Osteocyte (in vitro differentiated cells): ENCODE data around the gene BRD7. TPM values are rescaled to one million over a fixed set of nuclear protein-coding genes. Genes with fewer than 3 reads are reported as not detected.

Source experiments
- DNase-seq: peaks from one replicate; pipeline ENCODE4 v3.0.0; 2021; ENCODE audit warnings: mixed read lengths; ENCODE audit not compliant: unreplicated experiment; ENCODE audit errors: extremely low spot score
- H3K27ac Mint-ChIP-seq: one replicate; pipeline ENCODE4 v1.8.0; 2021; ENCODE audit warnings: mild to moderate bottlenecking, mixed read lengths; ENCODE audit not compliant: unreplicated experiment
- H3K27me3 Mint-ChIP-seq: one replicate; pipeline ENCODE4 v1.8.0; 2021; ENCODE audit warnings: mixed read lengths; ENCODE audit not compliant: unreplicated experiment
- H3K36me3 Mint-ChIP-seq: one replicate; pipeline ENCODE4 v1.8.0; 2021; ENCODE audit warnings: mixed read lengths; ENCODE audit not compliant: unreplicated experiment
- H3K4me1 Mint-ChIP-seq: one replicate; pipeline ENCODE4 v1.8.0; 2021; ENCODE audit warnings: mixed read lengths; ENCODE audit not compliant: unreplicated experiment
- H3K4me3 Mint-ChIP-seq: one replicate; pipeline ENCODE4 v1.8.0; 2021; ENCODE audit warnings: mild to moderate bottlenecking, moderate library complexity, mixed read lengths; ENCODE audit not compliant: unreplicated experiment
- H3K9me3 Mint-ChIP-seq: one replicate; pipeline ENCODE4 v1.8.0; 2021; ENCODE audit warnings: mixed read lengths; ENCODE audit not compliant: unreplicated experiment
- CTCF ChIP-seq: fragments of 200-600 bp; sonication (generic); IDR thresholded peaks from 2 replicates; pipeline ENCODE4 v1.5.0; 2021; ENCODE audit warnings: antibody characterized with exemption, mild to moderate bottlenecking, moderate library complexity
- total RNA-seq: library from RNA; stranded (reverse); gene quantifications from 2 replicates; pipeline ENCODE4 v1.2.1, GENCODE V29; 2021

The BRD7 gene
- total RNA-seq, 1 donor from 2014 or later: 72.3 TPM

- TF ChIP-seq CTCF: no peak
- Mint-ChIP-seq H3K36me3 (no peaks in the 10 kb centered on the region), H3K4me1 (no peaks in the 10 kb centered on the region), H3K9me3 (no peaks in the 10 kb centered on the region), H3K4me3 (no peak overlapping the region), H3K27ac (no peak overlapping the region), H3K27me3 (no peaks in the 10 kb centered on the region)
- peak; percentile 67 for DNase-seq
Measured at GRCh38 chr16:50395763-50396710, 27.2 kb upstream of the BRD7 start.

DNA sequence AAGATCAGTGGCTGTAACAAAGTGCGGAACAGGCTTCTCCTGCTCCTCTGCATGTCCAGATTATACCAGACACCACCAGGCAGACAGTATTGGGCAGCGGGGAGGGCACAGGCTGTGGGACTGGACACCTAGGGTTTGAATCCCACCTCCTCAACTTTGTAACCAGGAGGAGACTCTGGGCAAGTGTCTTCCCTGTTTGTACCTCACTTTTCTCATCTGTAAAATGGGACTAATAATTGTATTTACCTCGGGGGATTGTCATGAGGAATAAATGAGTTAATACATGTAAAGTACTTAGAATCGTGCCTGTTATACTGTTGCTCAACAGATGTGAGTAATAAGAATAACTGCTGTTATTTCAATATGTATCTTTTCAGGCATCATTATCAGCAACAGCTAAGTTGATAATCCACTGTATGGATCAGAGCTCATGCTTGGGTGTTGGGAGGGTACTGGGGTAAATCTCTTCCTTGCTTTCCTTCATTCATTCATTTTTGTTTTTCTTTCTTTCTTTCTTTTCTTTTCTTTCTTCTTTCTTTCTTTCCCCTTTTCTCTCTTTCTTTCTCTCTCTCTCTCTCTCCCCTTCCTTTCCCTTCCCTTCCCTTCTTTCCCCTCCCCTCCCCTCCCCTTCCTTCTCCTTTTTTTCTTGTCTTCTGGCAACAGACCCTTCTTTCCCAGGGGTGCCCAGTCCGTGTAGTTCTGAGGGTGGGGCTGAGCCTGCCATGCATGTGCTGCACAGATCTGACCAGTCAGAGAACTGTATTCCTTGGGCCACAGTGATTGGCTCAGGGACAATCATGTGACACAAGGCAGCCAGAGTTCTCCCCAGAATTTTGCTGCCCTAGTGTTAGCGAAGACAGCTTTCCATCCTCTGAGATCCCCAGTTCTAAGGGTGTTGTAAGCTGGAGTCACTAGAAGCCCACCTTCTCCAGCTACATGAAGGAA, 25.3 kb upstream of the BRD7 start:
- Mint-ChIP-seq H3K4me1 (no peaks in the 10 kb centered on the region), H3K27me3 (no peaks in the 10 kb centered on the region), H3K9me3 (no peaks in the 10 kb centered on the region), H3K27ac (no peak overlapping the region), H3K36me3 (no peaks in the 10 kb centered on the region), H3K4me3 (no peak overlapping the region)
- peak; percentile 17 for DNase-seq
- no peak for TF ChIP-seq CTCF

DNA sequence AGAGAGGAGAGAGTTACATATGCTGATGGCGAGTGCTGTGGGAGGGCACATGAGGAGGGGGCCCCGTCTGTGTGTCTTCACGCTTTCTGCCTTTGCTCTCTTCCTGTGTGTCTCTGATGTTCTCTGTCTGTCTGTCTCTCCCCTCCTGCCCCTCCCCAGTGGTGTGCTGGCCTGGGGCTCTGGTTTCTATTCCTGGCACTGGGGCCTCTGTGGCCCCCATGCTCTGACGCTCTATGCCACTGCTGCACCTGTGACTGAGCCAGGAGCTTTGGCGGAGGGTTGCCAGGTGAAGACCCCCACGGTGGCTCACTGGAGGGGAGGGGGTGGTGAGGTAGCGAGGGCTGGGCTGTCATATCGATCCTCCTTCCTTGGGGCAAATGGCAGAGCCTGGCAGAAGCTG, 24.6 kb upstream of the BRD7 start:
- Mint-ChIP-seq H3K36me3 (no peaks in the 10 kb centered on the region), H3K4me3 (no peak overlapping the region), H3K4me1 (no peaks in the 10 kb centered on the region), H3K27me3 (peaks cover 4% of the 10 kb centered on the region), H3K9me3 (no peaks in the 10 kb centered on the region), H3K27ac (no peak overlapping the region)
- no peak for TF ChIP-seq CTCF
- DNase-seq: peak; percentile 67

DNA sequence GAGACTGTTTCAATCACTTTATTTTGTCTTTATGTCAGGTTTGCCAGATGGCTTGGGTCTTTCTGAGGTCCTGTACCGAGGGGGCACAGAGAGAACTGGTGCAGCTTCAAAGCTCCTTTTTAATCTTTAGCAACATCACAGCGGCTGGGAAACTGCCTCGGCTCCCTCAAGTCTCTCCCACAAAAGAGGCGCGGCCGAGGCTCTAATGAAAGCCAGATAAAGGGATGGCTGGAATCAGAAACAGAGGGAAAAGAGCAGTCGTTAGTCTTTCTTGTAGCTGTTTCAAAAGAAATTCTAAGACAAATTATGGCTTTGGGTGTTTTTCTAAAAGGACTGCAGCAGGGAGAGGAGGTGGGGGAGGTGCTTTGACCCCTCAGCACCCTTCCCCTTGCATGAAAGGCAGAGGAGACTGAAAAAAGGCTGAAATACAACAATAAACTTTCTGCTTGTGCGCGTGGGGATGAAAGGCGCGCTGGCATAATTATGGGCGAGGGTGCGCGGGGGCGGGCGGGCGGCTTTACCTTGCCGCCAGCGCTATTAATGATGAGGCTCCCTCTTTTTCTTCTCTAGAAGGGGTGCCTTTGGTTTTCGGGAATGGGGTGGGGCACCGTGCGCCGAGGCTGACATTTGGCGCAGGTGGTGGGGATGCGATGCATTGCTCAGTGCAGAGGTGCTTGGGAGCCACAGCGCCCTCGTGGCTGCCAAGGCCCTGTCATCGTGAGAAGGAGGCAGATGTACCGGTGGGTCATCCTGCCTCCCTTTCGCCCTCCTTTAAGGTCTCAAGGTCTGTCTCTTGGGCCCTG, 22.3 kb upstream of the BRD7 start:
- DNase-seq: no peak
- Mint-ChIP-seq H3K4me3 (no peak overlapping the region), H3K27ac (no peak overlapping the region), H3K4me1 (no peaks in the 10 kb centered on the region), H3K36me3 (no peaks in the 10 kb centered on the region), H3K27me3 (peaks cover 7% of the 10 kb centered on the region), H3K9me3 (no peaks in the 10 kb centered on the region)
- TF ChIP-seq CTCF: no peak
